PC-9 (cell line): ENCODE data around the gene HUS1.

Experiments
- EZH2 ChIP-seq: fragments of 200-600 bp; sonication (generic); IDR thresholded peaks from 2 replicates; pipeline ENCODE4 v1.8.0; 2017; ENCODE audit warnings: antibody characterized with exemption, low read depth
- TF ChIP-seq, protein P1 (sequence below): fragments of 200-600 bp; sonication (generic); conservative IDR thresholded peaks from 2 replicates; pipeline ENCODE4 v1.6.1; 2017; ENCODE audit warnings: mixed run types, antibody characterized with exemption, mild to moderate bottlenecking, moderate library complexity

DNA sequence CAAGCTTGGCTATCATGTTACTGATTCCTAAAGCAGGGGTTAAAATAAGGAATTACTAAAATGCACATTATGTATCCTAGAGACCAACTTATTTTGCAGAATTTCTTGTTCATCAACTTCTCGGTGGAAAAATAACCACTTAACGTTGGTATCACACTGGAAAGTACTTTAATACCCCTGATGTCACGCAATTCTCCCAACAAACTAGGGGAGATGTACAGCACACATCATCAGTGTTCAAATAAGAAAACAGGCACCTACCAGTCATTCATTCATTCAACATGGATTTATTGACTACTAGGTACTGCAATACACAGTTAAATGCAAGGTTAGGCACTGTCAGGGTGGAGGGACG is 648 bp downstream of the HUS1 start:
- TF ChIP-seq, protein P1, sequence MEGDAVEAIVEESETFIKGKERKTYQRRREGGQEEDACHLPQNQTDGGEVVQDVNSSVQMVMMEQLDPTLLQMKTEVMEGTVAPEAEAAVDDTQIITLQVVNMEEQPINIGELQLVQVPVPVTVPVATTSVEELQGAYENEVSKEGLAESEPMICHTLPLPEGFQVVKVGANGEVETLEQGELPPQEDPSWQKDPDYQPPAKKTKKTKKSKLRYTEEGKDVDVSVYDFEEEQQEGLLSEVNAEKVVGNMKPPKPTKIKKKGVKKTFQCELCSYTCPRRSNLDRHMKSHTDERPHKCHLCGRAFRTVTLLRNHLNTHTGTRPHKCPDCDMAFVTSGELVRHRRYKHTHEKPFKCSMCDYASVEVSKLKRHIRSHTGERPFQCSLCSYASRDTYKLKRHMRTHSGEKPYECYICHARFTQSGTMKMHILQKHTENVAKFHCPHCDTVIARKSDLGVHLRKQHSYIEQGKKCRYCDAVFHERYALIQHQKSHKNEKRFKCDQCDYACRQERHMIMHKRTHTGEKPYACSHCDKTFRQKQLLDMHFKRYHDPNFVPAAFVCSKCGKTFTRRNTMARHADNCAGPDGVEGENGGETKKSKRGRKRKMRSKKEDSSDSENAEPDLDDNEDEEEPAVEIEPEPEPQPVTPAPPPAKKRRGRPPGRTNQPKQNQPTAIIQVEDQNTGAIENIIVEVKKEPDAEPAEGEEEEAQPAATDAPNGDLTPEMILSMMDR = no peak
- no peak for TF ChIP-seq EZH2
